GM10248 (cell line): Measurements from ENCODE around the gene PLBD2.

Source experiments
- CTCF ChIA-PET: fragments of 300-600 bp; sonication (Branson Sonifier 250); formaldehyde crosslinking; extraction: SDS; loops from one replicate; lab custom pipeline; 2021; ENCODE audit warnings: antibody characterized with exemption; lab: Yijun Ruan, JAX
- POLR2A ChIA-PET: fragments of 350-650 bp; sonication (Branson Sonifier 250); formaldehyde crosslinking; extraction: SDS; loops from one replicate; lab custom pipeline; 2020; ENCODE audit warnings: antibody characterized with exemption; lab: Yijun Ruan, JAX
- DNase-seq: peaks from one replicate; pipeline ENCODE4 v3.0.0; 2012; ENCODE audit errors: extremely low spot score
- CTCF ChIP-seq: IDR thresholded peaks from 2 replicates; pipeline ENCODE4 v1.5.1; 2012; ENCODE audit warnings: mild to moderate bottlenecking, low read depth; ENCODE audit errors: extremely low read depth, missing control alignments, control extremely low read depth

PLBD2 gene

GRCh38 chr12:113432986-113433385 lies 74.6 kb downstream of the PLBD2 start:
- DNase-seq = no peak
- no peak for TF ChIP-seq CTCF
- CTCF ChIA-PET = no interaction called here
- POLR2A ChIA-PET = no interaction called here

- no peak for TF ChIP-seq CTCF
- ChIA-PET POLR2A (no interaction called here), CTCF (interaction anchor here (0.8 to 1.8 kb wide), 4 partner anchors 10 to 11 kb away, joined by 3 to 6 read pairs (median 5); no protein-coding TSS in a partner anchor)
- no peak for DNase-seq
These were observed 77.0 kb downstream of the PLBD2 start for GRCh38 chr12:113435367-113435766.

GRCh38 chr12:113436586-113436985 lies 78.2 kb downstream of the PLBD2 start:
- no peak for TF ChIP-seq CTCF
- CTCF ChIA-PET = interaction anchor here (1.6 to 1.8 kb wide), 2 partner anchors 9 to 12 kb away, joined by 4 to 6 read pairs; no protein-coding TSS in a partner anchor
- no peak for DNase-seq
- POLR2A ChIA-PET = no interaction called here

GRCh38 chr12:113436993-113437728 lies 78.8 kb downstream of the PLBD2 start:
- ChIA-PET POLR2A (no interaction called here), CTCF (interaction anchor here (1.6 kb wide), 1 partner anchor 8 kb away, joined by 6 read pairs; no protein-coding TSS in a partner anchor)
- no peak for TF ChIP-seq CTCF
- DNase-seq = no peak

GRCh38 chr12:113437729-113438100 lies 79.3 kb downstream of the PLBD2 start:
- CTCF ChIA-PET = no interaction called here
- POLR2A ChIA-PET = no interaction called here
- TF ChIP-seq CTCF = no peak
- no peak for DNase-seq

GRCh38 chr12:113438523-113439300 lies 80.3 kb downstream of the PLBD2 start:
- ChIA-PET CTCF (no interaction called here), POLR2A (no interaction called here)
- DNase-seq = no peak
- TF ChIP-seq CTCF = no peak
